Left ventricle myocardium inferior (tissue), 1 donor: ENCODE measurements around the gene MYO16. TPM values are rescaled to one million over a fixed set of nuclear protein-coding genes. Genes with fewer than 3 reads are reported as not detected.

Experiments
- DNase-seq: peaks from one replicate; pipeline ENCODE4 v3.0.0-alpha.2; 2020
- H3K27ac ChIP-seq: fragments of 200-600 bp; replicated peaks from 2 replicates; pipeline ENCODE4 v1.8.0; 2021
- H3K27me3 ChIP-seq: fragments of 200-600 bp; 2 replicates; pipeline ENCODE4 v1.8.0; 2021; ENCODE audit warnings: low read depth
- H3K36me3 ChIP-seq: fragments of 200-600 bp; 2 replicates; pipeline ENCODE4 v1.8.0; 2021
- H3K4me1 ChIP-seq: fragments of 200-600 bp; 2 replicates; pipeline ENCODE4 v1.8.0; 2021
- H3K4me3 ChIP-seq: fragments of 200-600 bp; 2 replicates; pipeline ENCODE4 v1.8.0; 2021; ENCODE audit warnings: mild to moderate bottlenecking, moderate library complexity
- H3K9me3 ChIP-seq: fragments of 200-600 bp; replicated peaks from 2 replicates; pipeline ENCODE4 v1.8.0; 2021
- CTCF ChIP-seq: fragments of 200-600 bp; IDR thresholded peaks from 2 replicates; pipeline ENCODE4 v1.8.0; 2021; ENCODE audit warnings: antibody characterized with exemption, mild to moderate bottlenecking, borderline replicate concordance
- intact Hi-C: fragments of 100-400 bp; cut with micrococcal nuclease; formaldehyde crosslinking; loops from one replicate; pipeline ENCODE4 v1.11.0; 2022
- total RNA-seq: library from RNA; stranded (reverse); fragmentation: NEBNext Ultra II Directional; extraction: Animal tissue kit (Norgen Biotek cat#: 25700); gene quantifications from one replicate; pipeline ENCODE4 v1.2.1, GENCODE V29; 2021
- donor health status: DM: no; HTN: yes; CAD: no; lungs with severe emphysema.

Gene MYO16
- total RNA-seq, 1 donor from 2014 or later: 1.7 TPM

GRCh38 chr13:109072505-109072904 lies 443.1 kb downstream of the MYO16 start:
- TF ChIP-seq CTCF: no peak
- Histone ChIP-seq H3K4me3 (no peak overlapping the region), H3K4me1 (no peaks in the 10 kb centered on the region), H3K9me3 (peaks cover 10% of the 10 kb centered on the region), H3K27ac (no peak overlapping the region), H3K36me3 (no peaks in the 10 kb centered on the region), H3K27me3 (no peaks in the 10 kb centered on the region)
- intact Hi-C loops: no loop called here
- no peak for DNase-seq

GRCh38 chr13:109074436-109074835 lies 445.0 kb downstream of the MYO16 start:
- DNase-seq: no peak
- TF ChIP-seq CTCF: no peak
- intact Hi-C loops: no loop called here

GRCh38 chr13:109074853-109075252 lies 445.4 kb downstream of the MYO16 start:
- no peak overlapping the region for H3K4me3 ChIP-seq
- no peaks in the 10 kb centered on the region for H3K36me3 ChIP-seq
- peaks cover 2% of the 10 kb centered on the region for H3K9me3 ChIP-seq
- intact Hi-C loops: no loop called here
- no peaks in the 10 kb centered on the region for H3K27me3 ChIP-seq
- no peak for DNase-seq
- H3K27ac ChIP-seq: no peak overlapping the region
- no peaks in the 10 kb centered on the region for H3K4me1 ChIP-seq
- no peak for TF ChIP-seq CTCF

More at GRCh38 chr13:109074436-109074835, 445.0 kb downstream of the MYO16 start:
- Histone ChIP-seq H3K9me3 (peaks cover 6% of the 10 kb centered on the region), H3K4me3 (no peak overlapping the region), H3K36me3 (no peaks in the 10 kb centered on the region), H3K27me3 (no peaks in the 10 kb centered on the region), H3K4me1 (no peaks in the 10 kb centered on the region), H3K27ac (no peak overlapping the region)

GRCh38 chr13:109087916-109088623 lies 458.7 kb downstream of the MYO16 start:
- H3K36me3 ChIP-seq: no peaks in the 10 kb centered on the region
- H3K27me3 ChIP-seq: no peaks in the 10 kb centered on the region
- intact Hi-C loops: no loop called here
- H3K4me1 ChIP-seq: no peaks in the 10 kb centered on the region
- DNase-seq: no peak
- no peak for TF ChIP-seq CTCF
- peaks cover 7% of the 10 kb centered on the region for H3K9me3 ChIP-seq
- no peak overlapping the region for H3K4me3 ChIP-seq
- no peak overlapping the region for H3K27ac ChIP-seq

GRCh38 chr13:109088624-109088917 lies 459.2 kb downstream of the MYO16 start:
- intact Hi-C loops: no loop called here
- Histone ChIP-seq H3K9me3 (peaks cover 7% of the 10 kb centered on the region), H3K27me3 (no peaks in the 10 kb centered on the region), H3K4me3 (no peak overlapping the region), H3K36me3 (no peaks in the 10 kb centered on the region), H3K27ac (no peak overlapping the region), H3K4me1 (no peaks in the 10 kb centered on the region)
- DNase-seq: no peak
- no peak for TF ChIP-seq CTCF
